ENCODE measurements around the gene ADAMTS18.

ADAMTS18 gene

GRCh38 chr16:77375396-77375795 lies 59.4 kb downstream of the ADAMTS18 start:
- no peak overlapping the region for H3K9ac ChIP-seq (ENCODE audit: low read length)
- H3K4me3 ChIP-seq (ENCODE audit: low read length): no peak overlapping the region
- no peak overlapping the region for H2AFZ ChIP-seq (ENCODE audit: low read depth, low read length)
- H3K36me3 ChIP-seq (replicated peaks; ENCODE audit: low read depth, low read length): no peaks in the 10 kb centered on the region
- peaks cover 23% of the 10 kb centered on the region for H3K27me3 ChIP-seq (ENCODE audit: low read depth, low read length)
- no peak overlapping the region for H3K27ac ChIP-seq (ENCODE audit: low read length)
- no peaks in the 10 kb centered on the region for H4K20me1 ChIP-seq (ENCODE audit: insufficient read depth, low read length)
- no peaks in the 10 kb centered on the region for H3K79me2 ChIP-seq (ENCODE audit: low read length)
- no peak overlapping the region for H3K4me2 ChIP-seq (ENCODE audit: low read length)
- no peaks in the 10 kb centered on the region for H3K9me3 ChIP-seq (ENCODE audit: insufficient read depth, low read length)
- TF ChIP-seq EZH2phosphoT487 (IDR thresholded peaks at IDR 0.05; ENCODE audit: low read depth) (no peak), CTCF (IDR thresholded peaks at IDR 0.05; ENCODE audit: low read depth, low read length) (no peak)
- no peaks in the 10 kb centered on the region for H3K4me1 ChIP-seq (ENCODE audit: low read length)

GRCh38 chr16:77374384-77374783 lies 60.5 kb downstream of the ADAMTS18 start:
- no peak overlapping the region for H3K4me3 ChIP-seq (ENCODE audit: low read length)
- H3K4me1 ChIP-seq (ENCODE audit: low read length): no peaks in the 10 kb centered on the region
- H3K4me2 ChIP-seq (ENCODE audit: low read length): no peak overlapping the region
- peaks cover 31% of the 10 kb centered on the region for H3K27me3 ChIP-seq (ENCODE audit: low read depth, low read length)
- H2AFZ ChIP-seq (ENCODE audit: low read depth, low read length): no peak overlapping the region
- no peak overlapping the region for H3K27ac ChIP-seq (ENCODE audit: low read length)
- H4K20me1 ChIP-seq (ENCODE audit: insufficient read depth, low read length): no peaks in the 10 kb centered on the region
- no peaks in the 10 kb centered on the region for H3K36me3 ChIP-seq (replicated peaks; ENCODE audit: low read depth, low read length)
- no peaks in the 10 kb centered on the region for H3K9me3 ChIP-seq (ENCODE audit: insufficient read depth, low read length)
- TF ChIP-seq EZH2phosphoT487 (IDR thresholded peaks at IDR 0.05; ENCODE audit: low read depth) (no peak), CTCF (IDR thresholded peaks at IDR 0.05; ENCODE audit: low read depth, low read length) (no peak)
- H3K79me2 ChIP-seq (ENCODE audit: low read length): no peaks in the 10 kb centered on the region
- no peak overlapping the region for H3K9ac ChIP-seq (ENCODE audit: low read length)

- H3K27me3 ChIP-seq (ENCODE audit: low read depth, low read length): peaks cover 36% of the 10 kb centered on the region
- H4K20me1 ChIP-seq (ENCODE audit: insufficient read depth, low read length): no peaks in the 10 kb centered on the region
- H3K4me1 ChIP-seq (ENCODE audit: low read length): no peaks in the 10 kb centered on the region
- H3K36me3 ChIP-seq (replicated peaks; ENCODE audit: low read depth, low read length): no peaks in the 10 kb centered on the region
- TF ChIP-seq EZH2phosphoT487 (IDR thresholded peaks at IDR 0.05; ENCODE audit: low read depth) (no peak), CTCF (IDR thresholded peaks at IDR 0.05; ENCODE audit: low read depth, low read length) (no peak)
- no peak overlapping the region for H3K9ac ChIP-seq (ENCODE audit: low read length)
- no peak overlapping the region for H3K4me2 ChIP-seq (ENCODE audit: low read length)
- no peak overlapping the region for H2AFZ ChIP-seq (ENCODE audit: low read depth, low read length)
- H3K4me3 ChIP-seq (ENCODE audit: low read length): no peak overlapping the region
- no peak overlapping the region for H3K27ac ChIP-seq (ENCODE audit: low read length)
- H3K9me3 ChIP-seq (ENCODE audit: insufficient read depth, low read length): no peaks in the 10 kb centered on the region
- H3K79me2 ChIP-seq (ENCODE audit: low read length): no peaks in the 10 kb centered on the region
Measured at GRCh38 chr16:77373726-77374125, 61.1 kb downstream of the ADAMTS18 start.

GRCh38 chr16:77364770-77365169 lies 70.1 kb downstream of the ADAMTS18 start:
- no peak overlapping the region for H3K4me3 ChIP-seq (ENCODE audit: low read length)
- no peak overlapping the region for H3K4me2 ChIP-seq (ENCODE audit: low read length)
- no peak for TF ChIP-seq EZH2phosphoT487 (IDR thresholded peaks at IDR 0.05; ENCODE audit: low read depth)
- TF ChIP-seq CTCF (IDR thresholded peaks at IDR 0.05; ENCODE audit: low read depth, low read length): no peak
- H2AFZ ChIP-seq (ENCODE audit: low read depth, low read length): no peak overlapping the region
- H3K9me3 ChIP-seq (ENCODE audit: insufficient read depth, low read length): no peaks in the 10 kb centered on the region
- no peaks in the 10 kb centered on the region for H3K4me1 ChIP-seq (ENCODE audit: low read length)
- H3K36me3 ChIP-seq (replicated peaks; ENCODE audit: low read depth, low read length): no peaks in the 10 kb centered on the region
- H3K27ac ChIP-seq (ENCODE audit: low read length): no peak overlapping the region
- H3K79me2 ChIP-seq (ENCODE audit: low read length): no peaks in the 10 kb centered on the region
- no peak overlapping the region for H3K9ac ChIP-seq (ENCODE audit: low read length)
- H3K27me3 ChIP-seq (ENCODE audit: low read depth, low read length): peaks cover 11% of the 10 kb centered on the region; the same call in 1 of the 2 replicates
- no peaks in the 10 kb centered on the region for H4K20me1 ChIP-seq (ENCODE audit: insufficient read depth, low read length)
